Measurements from ENCODE around the gene CATSPER1. TPM values are rescaled to one million over a fixed set of nuclear protein-coding genes. Genes with fewer than 3 reads are reported as not detected.

The CATSPER1 gene
- total RNA-seq, 1 experiment from 2014 or later, result 0.15 TPM

- TF ChIP-seq CTCF (IDR thresholded peaks at IDR 0.05) (peak; percentile 26; the same call in 1 of the 2 replicates), SIN3A (IDR thresholded peaks at IDR 0.05; ENCODE audit: borderline replicate concordance, insufficient read depth, low read depth, low read length) (no peak), TCF7L2 (IDR thresholded peaks at IDR 0.05; ENCODE audit: low read depth, low read length) (no peak), POLR2AphosphoS5 (IDR thresholded peaks at IDR 0.05; ENCODE audit: low read depth, low read length) (no peak)
- TF ChIP-seq, protein P1, sequence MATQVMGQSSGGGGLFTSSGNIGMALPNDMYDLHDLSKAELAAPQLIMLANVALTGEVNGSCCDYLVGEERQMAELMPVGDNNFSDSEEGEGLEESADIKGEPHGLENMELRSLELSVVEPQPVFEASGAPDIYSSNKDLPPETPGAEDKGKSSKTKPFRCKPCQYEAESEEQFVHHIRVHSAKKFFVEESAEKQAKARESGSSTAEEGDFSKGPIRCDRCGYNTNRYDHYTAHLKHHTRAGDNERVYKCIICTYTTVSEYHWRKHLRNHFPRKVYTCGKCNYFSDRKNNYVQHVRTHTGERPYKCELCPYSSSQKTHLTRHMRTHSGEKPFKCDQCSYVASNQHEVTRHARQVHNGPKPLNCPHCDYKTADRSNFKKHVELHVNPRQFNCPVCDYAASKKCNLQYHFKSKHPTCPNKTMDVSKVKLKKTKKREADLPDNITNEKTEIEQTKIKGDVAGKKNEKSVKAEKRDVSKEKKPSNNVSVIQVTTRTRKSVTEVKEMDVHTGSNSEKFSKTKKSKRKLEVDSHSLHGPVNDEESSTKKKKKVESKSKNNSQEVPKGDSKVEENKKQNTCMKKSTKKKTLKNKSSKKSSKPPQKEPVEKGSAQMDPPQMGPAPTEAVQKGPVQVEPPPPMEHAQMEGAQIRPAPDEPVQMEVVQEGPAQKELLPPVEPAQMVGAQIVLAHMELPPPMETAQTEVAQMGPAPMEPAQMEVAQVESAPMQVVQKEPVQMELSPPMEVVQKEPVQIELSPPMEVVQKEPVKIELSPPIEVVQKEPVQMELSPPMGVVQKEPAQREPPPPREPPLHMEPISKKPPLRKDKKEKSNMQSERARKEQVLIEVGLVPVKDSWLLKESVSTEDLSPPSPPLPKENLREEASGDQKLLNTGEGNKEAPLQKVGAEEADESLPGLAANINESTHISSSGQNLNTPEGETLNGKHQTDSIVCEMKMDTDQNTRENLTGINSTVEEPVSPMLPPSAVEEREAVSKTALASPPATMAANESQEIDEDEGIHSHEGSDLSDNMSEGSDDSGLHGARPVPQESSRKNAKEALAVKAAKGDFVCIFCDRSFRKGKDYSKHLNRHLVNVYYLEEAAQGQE (IDR thresholded peaks at IDR 0.05; ENCODE audit: insufficient read depth in 1 of 2, low read depth in 2 of 2, low read length in 1 of 2), result no peak
- no peaks in the 10 kb centered on the region for H3K27me3 ChIP-seq (ENCODE audit: control insufficient read depth, insufficient read depth, low read length)
- ATAC-seq, result peak; percentile 44
- ChIA-PET POLR2A (no interaction called here), CTCF (interaction anchor here (0.6 to 1.3 kb wide), 4 partner anchors 14 to 217 kb away, joined by 3 to 6 read pairs (median 4); no protein-coding TSS in a partner anchor)
- BruUV-seq (replicated peaks), result no TSS peak
- H3K27ac ChIP-seq (ENCODE audit: low read length), result peak overlapping the region; percentile 92
- peak overlapping the region; percentile 51 to 73 for H3K4me3 ChIP-seq (ENCODE audit: low read depth in 2 of 2, low read length in 2 of 2)
- peaks cover 27% of the 10 kb centered on the region for H3K4me1 ChIP-seq (ENCODE audit: control insufficient read depth, insufficient read depth, low read length)
- no peak for DNase-seq (ENCODE audit: low read depth, low spot score)
- no peaks in the 10 kb centered on the region for H3K9me3 ChIP-seq (ENCODE audit: control insufficient read depth, insufficient read depth, low read depth, low read length)
- in situ Hi-C loops (cut with HindIII; ENCODE audit: low pct_unique_long_range_greater_than_20kb, low sequenced_read_pairs), result no loop called here
- peaks cover 24% of the 10 kb centered on the region for H3K36me3 ChIP-seq (ENCODE audit: control insufficient read depth, insufficient read depth, low read length)
- intact Hi-C loops (cut with micrococcal nuclease; ENCODE audit: unreplicated experiment), result no loop called here
These were observed 42.8 kb upstream of the CATSPER1 start for GRCh38 chr11:66068923-66069714.

- BruUV-seq (replicated peaks), result no TSS peak
- DNase-seq (ENCODE audit: low read depth, low spot score) (no peak), ATAC-seq (peak; percentile 61)
These were observed 42.0 kb upstream of the CATSPER1 start for GRCh38 chr11:66068154-66068821.

More at GRCh38 chr11:66068154-66068821, 42.0 kb upstream of the CATSPER1 start:
- TF ChIP-seq, protein P1 (IDR thresholded peaks at IDR 0.05; ENCODE audit: insufficient read depth in 1 of 2, low read depth in 2 of 2, low read length in 1 of 2), result no peak
- no peak for TF ChIP-seq SIN3A (IDR thresholded peaks at IDR 0.05; ENCODE audit: borderline replicate concordance, insufficient read depth, low read depth, low read length)
- TF ChIP-seq POLR2AphosphoS5 (IDR thresholded peaks at IDR 0.05; ENCODE audit: low read depth, low read length), result no peak
- peak; percentile 97 for TF ChIP-seq CTCF (IDR thresholded peaks at IDR 0.05)
- H3K27me3 ChIP-seq (ENCODE audit: control insufficient read depth, insufficient read depth, low read length), result no peaks in the 10 kb centered on the region
- H3K4me3 ChIP-seq (ENCODE audit: low read depth in 2 of 2, low read length in 2 of 2), result no peak overlapping the region
- H3K36me3 ChIP-seq (ENCODE audit: control insufficient read depth, insufficient read depth, low read length), result peaks cover 33% of the 10 kb centered on the region
- H3K27ac ChIP-seq (ENCODE audit: low read length), result peak overlapping the region; percentile 92
- in situ Hi-C loops (cut with HindIII; ENCODE audit: low pct_unique_long_range_greater_than_20kb, low sequenced_read_pairs) (no loop called here), intact Hi-C loops (cut with micrococcal nuclease; ENCODE audit: unreplicated experiment) (no loop called here)
- ChIA-PET CTCF (interaction anchor here (0.6 to 1.3 kb wide), 3 partner anchors 13 to 67 kb away, joined by 3 to 6 read pairs (median 5); no protein-coding TSS in a partner anchor), POLR2A (interaction anchor here (0.5 kb wide), 1 partner anchor 27 kb away, joined by 4 read pairs; no protein-coding TSS in a partner anchor)
- peaks cover 27% of the 10 kb centered on the region for H3K4me1 ChIP-seq (ENCODE audit: control insufficient read depth, insufficient read depth, low read length)
- H3K9me3 ChIP-seq (ENCODE audit: control insufficient read depth, insufficient read depth, low read depth, low read length), result no peaks in the 10 kb centered on the region

All from Panc1 (cell line).